ENCODE results near the gene ELP5.

Gene ELP5

DNA sequence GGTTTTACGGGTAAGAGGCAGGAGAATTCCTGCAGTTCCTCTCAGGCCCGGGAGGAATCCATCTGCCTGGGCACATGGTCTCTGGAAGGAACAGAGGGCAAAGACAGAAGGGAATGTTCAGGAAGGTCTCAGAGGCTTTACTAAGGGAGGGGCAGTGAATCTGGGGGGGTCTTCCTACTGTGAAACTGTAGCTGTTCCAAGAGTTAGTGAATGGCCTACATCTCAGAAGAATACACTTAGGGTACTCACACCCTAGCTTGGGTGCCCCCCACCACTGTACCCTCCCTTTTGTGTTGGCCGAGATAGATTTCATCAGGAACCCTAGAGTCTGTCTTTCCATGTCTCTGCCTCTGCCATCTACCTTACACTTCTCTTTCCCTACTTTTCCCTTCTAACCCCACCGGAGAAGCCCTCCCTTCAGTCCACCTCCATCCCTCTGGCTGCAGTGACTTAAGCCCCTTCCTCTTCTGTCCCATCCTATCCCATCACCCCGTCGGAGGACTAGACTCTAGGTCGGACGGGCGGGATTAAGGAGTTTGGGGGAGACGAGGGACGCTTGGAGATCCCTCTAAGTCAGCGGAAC lies 32.7 kb upstream of the ELP5 start:
- no peak for DNase-seq

DNA sequence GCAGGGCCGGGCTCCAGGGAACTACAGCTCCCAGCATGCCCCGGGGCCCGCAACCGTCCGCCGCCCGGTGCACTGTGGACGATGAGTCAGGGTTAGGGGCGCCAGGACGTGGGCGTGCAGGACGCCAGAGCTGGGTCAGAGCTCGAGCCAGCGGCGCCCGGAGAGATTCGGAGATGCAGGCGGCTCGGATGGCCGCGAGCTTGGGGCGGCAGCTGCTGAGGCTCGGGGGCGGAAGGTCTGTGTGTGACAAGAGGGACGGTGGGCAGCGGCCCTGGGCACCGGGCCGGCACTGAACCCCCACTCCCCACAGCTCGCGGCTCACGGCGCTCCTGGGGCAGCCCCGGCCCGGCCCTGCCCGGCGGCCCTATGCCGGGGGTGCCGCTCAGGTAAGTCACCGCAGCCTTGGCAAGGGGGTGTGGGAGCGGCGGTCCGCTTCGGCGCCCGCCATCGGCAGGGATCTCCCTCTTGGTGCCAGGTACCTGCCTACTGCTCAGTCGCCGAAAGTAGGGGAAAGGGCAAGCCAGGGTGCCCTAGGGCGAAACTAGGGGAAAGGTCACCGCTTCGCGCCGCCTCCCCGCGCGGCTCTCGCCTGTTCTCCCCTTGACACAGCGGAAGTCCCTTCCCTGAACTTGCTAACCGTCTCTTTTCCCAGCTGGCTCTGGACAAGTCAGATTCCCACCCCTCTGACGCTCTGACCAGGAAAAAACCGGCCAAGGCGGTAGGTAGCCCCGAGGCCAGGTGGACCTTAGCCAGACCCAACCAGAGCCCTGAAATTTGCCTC lies 32.0 kb upstream of the ELP5 start, which contains the start of the genes ACADVL and DLG4:
Gene ACADVL (plus strand): TSS at position 127 of the 781 bp plus-strand sequence. CDS start 47 bp downstream, at position 174.
Gene DLG4 (minus strand): TSS at position 25 of the 781 bp plus-strand sequence.
- DNase-seq: peak; percentile 90 to 92

DNA sequence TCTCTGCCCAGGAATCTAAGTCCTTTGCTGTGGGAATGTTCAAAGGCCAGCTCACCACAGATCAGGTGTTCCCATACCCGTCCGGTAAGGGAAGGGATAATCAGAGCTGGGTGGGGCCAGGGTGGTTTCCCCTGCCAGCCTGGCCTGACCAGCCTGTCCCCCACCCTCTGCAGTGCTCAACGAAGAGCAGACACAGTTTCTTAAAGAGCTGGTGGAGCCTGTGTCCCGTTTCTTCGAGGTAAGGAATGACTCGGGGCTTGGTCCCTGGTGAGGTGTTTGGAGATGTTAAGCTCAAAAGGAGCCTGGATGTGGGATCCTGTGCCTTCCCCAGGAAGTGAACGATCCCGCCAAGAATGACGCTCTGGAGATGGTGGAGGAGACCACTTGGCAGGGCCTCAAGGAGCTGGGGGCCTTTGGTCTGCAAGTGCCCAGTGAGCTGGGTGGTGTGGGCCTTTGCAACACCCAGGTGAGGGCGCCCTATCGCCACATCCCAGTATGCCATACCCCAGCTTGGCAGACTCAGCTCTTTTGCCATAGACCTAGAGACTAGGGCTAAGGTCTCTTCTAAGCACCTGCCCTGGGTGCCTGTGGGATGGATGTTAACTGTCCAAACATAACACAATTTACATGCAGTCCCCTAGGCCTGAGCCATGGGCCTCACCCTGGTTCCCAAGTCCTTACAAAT lies 31.3 kb upstream of the ELP5 start:
- DNase-seq: peak; percentile 74 to 80

DNA sequence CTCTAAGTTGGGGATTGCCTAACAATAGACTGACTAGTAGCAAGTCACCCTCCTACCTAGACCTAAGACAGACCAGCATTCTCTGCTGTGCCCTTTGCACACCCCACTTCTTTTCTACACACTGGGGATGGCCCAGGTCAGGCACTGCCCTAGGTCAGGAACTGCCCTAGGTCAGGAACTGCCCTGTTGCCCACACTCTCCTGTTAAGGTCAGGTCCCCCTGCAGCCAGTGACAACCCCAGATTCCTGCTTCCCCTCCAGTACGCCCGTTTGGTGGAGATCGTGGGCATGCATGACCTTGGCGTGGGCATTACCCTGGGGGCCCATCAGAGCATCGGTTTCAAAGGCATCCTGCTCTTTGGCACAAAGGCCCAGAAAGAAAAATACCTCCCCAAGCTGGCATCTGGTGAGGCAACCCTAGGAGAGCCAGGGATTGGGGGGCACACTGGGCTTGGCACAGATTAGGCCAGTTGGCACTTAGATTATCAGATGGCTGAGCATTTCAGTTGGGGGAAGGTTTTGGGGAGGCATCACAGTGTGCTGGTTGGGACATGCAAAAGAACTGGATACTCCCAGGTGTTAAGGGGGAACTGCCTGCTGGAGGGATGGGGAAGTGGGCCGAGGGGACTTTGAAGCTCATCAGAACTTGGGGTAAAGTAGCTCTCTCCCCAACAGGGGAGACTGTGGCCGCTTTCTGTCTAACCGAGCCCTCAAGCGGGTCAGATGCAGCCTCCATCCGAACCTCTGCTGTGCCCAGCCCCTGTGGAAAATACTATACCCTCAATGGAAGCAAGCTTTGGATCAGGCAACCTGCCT lies 30.5 kb upstream of the ELP5 start:
- DNase-seq: no peak

DNA sequence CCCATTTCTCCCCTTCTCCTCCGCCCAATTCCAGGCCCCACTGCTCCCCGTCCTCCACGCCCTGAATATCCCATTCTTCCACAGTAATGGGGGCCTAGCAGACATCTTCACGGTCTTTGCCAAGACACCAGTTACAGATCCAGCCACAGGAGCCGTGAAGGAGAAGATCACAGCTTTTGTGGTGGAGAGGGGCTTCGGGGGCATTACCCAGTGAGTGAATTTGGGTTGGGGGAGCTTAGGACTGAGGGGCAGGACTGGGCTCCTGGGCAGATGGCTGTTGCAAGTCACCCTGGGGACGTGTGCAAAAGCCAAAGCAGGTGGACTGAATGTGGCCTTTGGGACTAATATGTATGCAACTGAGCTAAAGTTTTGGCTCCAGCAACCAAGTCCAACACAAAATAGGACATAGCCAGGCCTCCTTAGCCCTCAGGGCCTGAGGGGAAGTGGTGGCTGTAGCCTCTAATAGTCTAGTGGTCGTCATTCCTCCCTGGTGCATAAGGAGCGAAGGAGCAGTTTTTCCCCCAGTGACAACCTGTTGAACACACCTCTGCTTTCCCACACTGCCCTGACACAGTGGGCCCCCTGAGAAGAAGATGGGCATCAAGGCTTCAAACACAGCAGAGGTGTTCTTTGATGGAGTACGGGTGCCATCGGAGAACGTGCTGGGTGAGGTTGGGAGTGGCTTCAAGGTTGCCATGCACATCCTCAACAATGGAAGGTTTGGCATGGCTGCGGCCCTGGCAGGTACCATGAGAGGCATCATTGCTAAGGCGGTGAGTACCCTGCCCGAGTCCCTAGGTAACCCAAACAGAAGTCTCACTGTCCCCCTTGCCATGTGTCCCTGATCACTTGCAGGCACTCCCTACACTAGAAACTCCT lies 29.7 kb upstream of the ELP5 start:
- no peak for DNase-seq

DNA sequence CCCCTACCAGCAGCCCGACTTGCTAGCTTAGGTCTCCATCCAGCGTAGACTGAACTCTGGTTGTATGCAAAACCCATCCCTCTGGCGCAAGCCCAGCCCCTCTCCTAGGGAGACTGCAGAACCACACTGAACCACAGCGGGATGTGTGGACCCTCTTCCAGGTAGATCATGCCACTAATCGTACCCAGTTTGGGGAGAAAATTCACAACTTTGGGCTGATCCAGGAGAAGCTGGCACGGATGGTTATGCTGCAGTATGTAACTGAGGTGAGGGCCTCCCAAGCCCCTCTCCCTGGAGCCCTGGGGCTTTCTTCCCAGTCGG lies 29.1 kb upstream of the ELP5 start:
- DNase-seq: no peak

DNA sequence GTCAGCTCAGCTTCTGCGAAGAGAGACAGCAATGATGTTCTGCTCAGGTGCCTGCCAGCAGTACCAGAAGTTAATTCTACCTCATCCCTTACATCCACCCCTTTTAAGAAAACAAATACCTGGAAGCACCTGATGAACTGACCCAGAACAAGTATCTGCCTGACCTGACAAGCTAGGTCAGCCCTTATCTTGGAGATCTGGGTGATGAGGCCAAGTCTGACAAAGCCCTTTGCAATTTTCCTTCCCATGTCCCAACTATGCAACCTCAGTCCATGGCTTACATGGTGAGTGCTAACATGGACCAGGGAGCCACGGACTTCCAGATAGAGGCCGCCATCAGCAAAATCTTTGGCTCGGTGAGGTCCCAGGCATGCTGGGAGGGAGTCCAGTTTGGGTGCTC lies 28.6 kb upstream of the ELP5 start:
- DNase-seq: no peak

DNA sequence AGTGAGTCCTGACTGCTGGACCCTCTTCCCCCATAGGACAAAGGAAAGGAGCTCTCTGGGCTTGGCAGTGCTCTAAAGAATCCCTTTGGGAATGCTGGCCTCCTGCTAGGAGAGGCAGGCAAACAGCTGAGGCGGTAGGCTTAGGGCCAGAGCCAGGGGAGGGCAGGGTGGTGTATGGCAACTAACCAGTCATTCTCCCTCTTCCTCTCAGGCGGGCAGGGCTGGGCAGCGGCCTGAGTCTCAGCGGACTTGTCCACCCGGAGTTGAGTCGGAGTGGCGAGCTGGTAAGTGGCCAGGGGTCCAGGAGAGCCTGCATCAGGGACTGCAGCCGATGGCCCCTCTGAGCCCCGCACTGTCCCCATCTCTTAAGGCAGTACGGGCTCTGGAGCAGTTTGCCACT lies 27.9 kb upstream of the ELP5 start:
- DNase-seq: no peak

DNA sequence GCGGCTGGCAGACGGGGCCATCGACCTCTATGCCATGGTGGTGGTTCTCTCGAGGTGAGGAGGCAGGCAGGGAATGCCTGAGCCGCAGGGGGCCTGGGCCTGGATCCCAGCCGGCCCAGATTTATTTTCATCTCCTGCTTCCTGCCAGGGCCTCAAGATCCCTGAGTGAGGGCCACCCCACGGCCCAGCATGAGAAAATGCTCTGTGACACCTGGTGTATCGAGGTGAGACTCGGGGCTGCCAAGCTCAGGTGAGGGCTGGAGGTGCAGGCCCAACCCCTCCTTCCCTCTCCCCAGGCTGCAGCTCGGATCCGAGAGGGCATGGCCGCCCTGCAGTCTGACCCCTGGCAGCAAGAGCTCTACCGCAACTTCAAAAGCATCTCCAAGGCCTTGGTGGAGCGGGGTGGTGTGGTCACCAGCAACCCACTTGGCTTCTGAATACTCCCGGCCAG lies 27.3 kb upstream of the ELP5 start:
- DNase-seq: no peak

DNA sequence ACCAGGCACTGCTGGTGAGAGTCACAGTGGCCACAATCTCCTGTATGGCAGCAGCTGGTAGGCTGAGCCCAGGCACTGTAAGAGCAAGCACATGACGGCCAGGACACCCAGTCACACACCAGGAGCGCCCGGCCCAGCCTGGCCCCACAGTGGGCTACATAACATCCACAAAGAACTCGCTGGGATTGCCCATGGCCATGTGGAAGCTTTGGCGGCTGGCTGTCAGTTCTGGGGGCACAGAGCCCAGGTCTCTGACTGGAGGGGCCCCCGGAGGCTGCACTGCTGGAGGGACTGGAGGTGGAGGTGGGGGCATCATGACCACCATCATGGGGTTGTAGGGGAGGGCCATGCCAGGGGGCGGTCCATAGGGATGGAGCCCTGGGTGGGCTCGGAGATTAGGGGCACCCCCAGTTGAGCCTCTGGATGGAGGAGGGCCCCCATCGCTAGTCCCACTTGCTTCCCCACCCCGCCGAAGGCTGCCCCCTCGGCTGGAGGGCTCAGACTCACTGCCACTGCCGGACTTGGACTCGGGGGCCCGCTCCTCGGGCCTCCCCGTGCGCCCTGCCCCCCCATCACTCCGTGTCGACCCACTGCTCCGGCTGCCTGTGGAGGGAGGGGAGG lies 26.2 kb upstream of the ELP5 start:
- no peak for DNase-seq

DNA sequence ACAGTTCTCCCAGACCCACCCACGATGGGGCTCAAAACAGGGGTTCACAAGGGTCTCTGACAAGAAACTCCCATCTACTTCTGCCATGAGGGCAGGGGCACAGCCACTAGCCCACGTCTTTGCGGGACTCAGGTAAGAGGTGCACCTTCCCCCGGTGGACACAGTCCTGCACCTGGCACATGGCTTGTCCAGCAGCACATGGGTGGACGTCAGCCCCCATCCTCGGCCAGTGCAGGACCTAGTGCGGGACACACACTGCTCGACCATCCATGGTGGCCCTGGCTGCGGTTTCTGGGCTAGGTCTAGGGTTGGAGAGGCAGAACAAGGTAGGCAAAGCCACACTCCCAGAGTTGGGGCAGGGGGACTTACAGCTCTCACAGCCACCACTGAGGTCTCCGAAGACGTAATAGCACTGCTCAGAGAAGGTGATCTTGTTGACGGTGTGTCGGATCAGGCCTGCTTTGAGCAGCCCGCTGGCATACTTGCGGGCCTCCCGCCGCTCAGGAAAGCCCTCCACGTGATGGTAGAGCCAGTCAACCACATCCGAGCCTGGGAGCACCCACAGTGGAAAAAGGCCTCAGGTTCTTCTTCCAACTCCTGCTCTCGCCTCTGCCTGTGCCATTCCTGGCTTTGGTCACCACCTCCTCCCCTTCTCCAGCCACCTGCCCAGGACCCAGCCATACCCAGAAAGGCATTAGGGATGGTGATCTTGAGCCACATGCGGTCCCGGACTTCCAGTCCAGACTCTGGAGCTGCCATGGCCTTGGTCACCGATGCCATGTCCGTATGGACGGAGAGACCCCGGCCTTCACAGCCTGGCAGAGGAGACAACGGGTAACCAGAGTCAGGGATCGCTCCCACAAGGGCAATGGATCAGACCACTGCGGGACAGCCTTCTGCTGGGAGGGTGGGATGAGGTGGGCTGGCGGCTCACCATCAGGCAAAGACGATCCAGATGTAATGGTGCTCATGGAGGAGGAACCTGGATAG lies 25.0 kb upstream of the ELP5 start:
- no peak for DNase-seq

DNA sequence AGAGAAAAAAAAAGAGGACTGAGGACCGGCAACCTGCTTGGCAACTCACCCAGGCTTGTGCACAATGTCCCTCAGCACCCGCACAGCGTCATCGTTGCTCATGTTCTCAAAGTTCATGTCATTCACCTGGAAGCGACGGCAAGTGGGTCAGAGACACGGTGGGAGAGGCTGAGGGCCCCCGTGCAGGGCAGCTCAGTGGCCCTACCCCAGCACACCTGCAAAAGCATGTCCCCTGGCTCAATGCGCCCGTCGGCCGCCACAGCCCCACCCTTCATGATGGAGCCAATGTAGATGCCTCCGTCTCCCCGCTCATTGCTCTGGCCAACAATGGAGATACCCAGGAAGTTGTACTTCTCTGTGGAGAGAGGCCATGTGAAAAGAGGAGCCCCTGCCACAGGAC lies 23.1 kb upstream of the ELP5 start:
- DNase-seq: no peak

DNA sequence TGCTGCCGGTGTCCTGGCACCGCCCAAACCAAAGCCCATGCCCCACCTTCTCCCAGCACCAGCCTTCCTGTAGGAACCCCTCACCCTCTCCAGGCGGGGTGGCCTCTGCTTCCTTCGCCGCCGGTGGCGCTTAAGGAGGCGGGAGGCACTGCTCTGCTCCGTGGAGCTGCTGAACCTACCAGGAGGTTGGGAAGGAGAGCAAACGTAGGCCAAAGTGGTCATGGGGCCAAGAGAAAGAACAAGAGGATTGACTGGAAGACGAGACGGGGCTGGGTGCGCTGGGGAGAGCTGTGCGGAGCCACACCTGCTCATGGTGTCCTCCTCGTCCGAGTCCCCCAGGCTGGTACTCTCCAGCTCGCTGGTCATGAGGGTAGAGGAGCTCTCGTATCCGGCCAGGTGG lies 22.5 kb upstream of the ELP5 start:
- DNase-seq: no peak

DNA sequence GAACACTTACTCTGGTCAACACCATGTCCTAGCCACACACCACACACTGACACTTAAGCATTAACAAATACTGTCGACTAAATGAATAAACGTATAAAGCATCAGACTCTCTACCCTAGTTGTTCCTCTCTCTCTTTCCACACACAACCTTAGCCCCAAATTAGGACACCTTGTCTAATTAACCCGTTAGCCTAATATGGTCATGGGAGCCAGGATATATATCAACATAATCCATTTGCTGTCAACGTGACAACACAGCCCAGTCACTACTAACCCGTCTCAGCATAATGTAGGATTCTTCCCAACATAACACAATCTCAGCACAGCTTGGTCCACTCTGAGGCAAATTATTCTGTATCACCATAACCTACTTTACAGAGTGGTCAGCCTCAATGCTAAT lies 19.9 kb upstream of the ELP5 start:
- no peak for DNase-seq

DNA sequence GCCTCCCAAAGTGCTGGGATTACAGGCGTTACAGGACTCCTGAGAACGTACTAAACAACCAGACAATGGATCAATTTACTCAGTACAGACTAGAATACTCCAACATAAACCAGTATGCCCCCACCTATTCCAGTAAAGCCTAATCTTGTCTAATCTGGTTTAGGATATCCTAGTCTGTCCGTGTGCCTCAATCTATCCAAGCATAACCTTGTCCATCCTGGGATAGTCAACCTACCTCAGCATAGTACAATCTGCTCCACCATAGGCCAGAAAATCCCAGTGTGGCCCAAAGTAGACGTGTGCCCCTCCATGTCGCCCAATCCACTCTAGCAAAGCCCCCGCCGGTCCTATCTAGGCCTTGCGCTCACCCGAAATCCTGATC lies 18.3 kb upstream of the ELP5 start:
- no peak for DNase-seq

DNA sequence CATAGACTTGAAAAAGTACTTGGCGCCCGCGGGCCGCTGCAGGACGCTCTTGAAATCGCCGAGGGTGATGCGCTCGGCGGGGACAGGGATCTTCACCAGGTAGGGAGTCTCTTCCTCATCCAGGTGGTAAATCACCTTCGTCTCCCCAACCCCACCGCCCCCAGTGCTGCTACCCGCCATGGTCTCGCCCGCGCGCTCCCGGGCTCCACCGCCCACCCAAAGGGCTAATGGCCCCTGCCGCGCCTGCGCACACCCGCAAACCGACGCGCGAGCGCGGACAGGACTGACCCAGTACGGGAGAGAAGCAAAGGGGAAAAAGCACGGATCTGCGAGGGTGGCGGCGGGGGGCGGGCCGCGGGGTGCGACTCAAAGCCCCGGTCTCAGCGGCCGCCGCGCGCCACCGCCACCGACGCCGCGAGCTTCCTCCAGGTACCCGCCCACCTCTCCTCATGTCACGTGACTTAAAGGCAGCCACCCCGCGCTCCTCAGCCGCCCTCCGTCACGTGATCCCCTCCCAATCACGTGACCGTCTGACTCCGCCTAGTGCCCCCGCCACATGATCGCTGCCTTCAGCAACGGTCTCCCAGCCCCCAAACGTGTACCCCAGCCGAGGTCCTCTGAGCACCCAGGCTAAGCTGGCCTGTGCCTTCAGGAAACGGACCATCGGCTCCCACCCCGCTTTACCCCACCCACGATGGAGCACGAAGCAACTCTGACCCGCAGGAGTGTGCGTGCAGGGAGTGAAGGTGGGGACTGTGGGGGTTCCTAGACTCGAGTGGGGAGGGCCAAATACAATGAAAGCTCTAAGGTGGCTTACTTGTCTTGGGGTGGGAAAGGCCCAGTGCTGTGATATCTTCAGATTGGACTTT lies 17.7 kb upstream of the ELP5 start, which contains the start of gene DVL2:
Gene DVL2 (minus strand): TSS at position 435 of the 869 bp plus-strand sequence. CDS start 255 bp downstream, at position 180.
- peak; percentile 95 to 97 for DNase-seq

DNA sequence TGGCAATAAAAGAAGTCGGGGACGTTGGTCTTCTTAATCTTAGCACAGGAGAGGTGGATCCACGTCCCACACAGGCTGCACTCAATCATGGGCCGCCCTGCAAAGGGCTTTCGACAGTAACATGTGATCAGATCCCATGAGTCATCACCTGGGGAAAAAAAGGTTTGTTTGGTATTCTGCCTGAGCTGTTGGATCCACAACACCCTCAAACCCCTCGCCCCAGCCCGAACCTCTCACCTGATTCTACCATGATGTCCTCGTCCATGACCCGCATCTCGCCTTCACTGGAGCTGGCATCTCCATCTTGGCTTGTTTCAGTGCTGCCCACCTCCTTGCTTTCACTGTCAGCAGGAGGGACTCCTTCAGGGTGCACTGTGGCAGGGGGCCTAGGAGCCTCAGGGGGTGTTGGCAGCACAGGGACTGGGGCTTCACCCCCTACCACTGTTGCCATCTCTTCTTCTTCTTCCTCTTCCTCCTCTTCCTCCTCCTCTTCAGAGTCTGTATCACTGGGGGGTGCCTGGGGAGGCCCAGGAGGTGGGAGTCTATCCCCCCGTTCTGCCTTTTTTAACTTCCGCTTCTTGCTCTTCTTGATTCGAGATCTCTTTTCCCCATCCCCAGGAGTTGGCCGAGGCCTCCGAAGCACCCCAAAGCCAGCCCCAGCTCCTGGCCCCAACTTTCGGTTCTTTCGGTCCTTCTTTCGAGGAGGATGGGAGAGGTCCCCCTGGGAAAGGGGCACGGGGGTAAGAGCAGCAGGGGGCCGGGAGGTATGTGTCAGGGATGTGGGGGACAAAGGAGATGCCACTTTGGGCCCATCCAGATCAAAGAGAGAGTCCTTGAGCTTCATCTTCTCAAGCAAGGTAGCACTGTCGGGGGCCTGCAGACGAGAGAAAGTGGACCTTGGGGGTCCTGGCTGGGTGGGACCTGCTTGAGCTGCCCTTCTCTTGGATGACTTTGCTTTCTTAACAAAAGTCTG lies 16.0 kb upstream of the ELP5 start:
- DNase-seq: no peak

DNA sequence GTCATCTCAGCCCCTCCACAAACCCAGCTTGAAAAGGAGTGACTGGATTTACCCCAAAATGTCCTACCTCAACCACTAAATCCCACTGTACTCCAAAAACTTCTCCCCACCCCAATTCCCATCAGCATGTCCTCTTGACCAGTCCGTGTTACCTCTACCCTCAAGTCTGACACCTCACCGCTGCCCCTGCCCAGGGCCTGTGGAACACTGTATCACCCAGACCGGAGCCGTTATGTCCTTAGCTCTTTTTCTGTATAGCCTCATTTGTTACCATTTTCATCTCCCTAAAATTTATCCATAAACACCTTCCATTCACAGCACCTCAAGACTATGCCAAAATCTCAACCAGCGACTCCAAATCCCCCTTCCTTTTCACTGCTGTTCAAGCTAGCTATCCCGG lies 15.2 kb upstream of the ELP5 start:
- DNase-seq: no peak
